BLaER1 treated with 17β-estradiol and CSF1 and Interleukin-3, amounts not matched to agents 10 nM and 100 nM (cell line): ENCODE data around the gene NOL4L.

ENCODE experiments used
- H3K27ac ChIP-seq, 11 experiments: shearing (Covaris generic); formaldehyde crosslinking; 2 replicates each; pipeline ENCODE4 v1.8.1; 2022
- H3K27me3 ChIP-seq, 11 experiments: shearing (Covaris generic); formaldehyde crosslinking; 2 replicates each; pipeline ENCODE4 v1.8.1; 2022
- H3K36me3 ChIP-seq, 11 experiments: shearing (Covaris generic); formaldehyde crosslinking; 2 replicates each; pipeline ENCODE4 v1.8.1; 2022
- H3K4me1 ChIP-seq, 10 experiments: shearing (Covaris generic); formaldehyde crosslinking; 2 replicates each; pipeline ENCODE4 v1.8.1; 2022
- H3K4me2 ChIP-seq, 11 experiments: shearing (Covaris generic); formaldehyde crosslinking; 2 replicates each; pipeline ENCODE4 v1.8.1; 2022
- H3K4me3 ChIP-seq, 10 experiments: shearing (Covaris generic); formaldehyde crosslinking; 2 replicates each; pipeline ENCODE4 v1.8.1; 2022
- H3K9ac ChIP-seq, 11 experiments: shearing (Covaris generic); formaldehyde crosslinking; 2 replicates each; pipeline ENCODE4 v1.8.1; 2022
- H3K9me3 ChIP-seq, 11 experiments: shearing (Covaris generic); formaldehyde crosslinking; replicated peaks in 1 of 11; 2 replicates each; pipeline ENCODE4 v1.8.1; 2022
- H4K20me1 ChIP-seq, 11 experiments: shearing (Covaris generic); formaldehyde crosslinking; 2 replicates each; pipeline ENCODE4 v1.8.1; 2022
- Cebpa-rat ChIP-seq, 11 experiments: shearing (Covaris generic); IDR thresholded peaks; 2 replicates each; pipeline ENCODE4 v1.8.1; 2022

Gene NOL4L

DNA sequence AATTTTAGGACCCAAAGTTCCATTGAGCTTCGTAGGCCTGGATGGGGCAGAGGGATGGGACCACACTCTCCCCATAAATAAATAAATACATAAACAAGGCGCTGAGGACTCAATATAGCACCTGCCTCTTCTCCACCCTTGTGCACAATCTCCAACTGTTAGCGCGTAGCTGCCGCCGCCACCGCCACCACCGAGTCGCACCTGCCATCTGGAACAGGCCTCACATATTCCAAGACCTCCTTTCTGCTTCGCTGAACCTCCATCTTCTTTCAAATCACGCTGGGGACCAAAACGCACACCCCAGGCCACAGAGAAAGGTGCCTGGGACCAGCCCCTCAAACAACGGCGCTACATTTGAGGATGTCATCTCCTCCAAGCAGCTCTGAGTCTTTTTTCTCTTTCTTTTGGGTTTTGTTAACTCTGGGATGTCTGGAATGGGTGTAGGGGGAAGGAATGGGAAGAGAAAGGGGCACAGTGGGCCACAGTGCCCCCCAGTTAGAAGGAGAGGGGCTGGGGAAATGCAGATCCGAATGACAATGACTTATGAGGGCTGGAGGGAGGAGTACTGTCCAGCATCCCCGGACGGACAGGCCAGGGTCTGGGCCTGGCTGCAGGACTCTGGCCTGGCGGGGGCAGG lies 49.7 kb downstream of the NOL4L start:
- no peaks in the 10 kb centered on the region for H3K9me3 ChIP-seq
- no peaks in the 10 kb centered on the region for H3K36me3 ChIP-seq
- H3K4me2 ChIP-seq = peak overlapping the region; percentile 87 to 100 (median 98)
- no peaks in the 10 kb centered on the region for H3K27me3 ChIP-seq
- no peak for TF ChIP-seq Cebpa-rat (IDR thresholded peaks at IDR 0.05)
- peak overlapping the region; percentile 53 to 72 (median 60) for H3K4me3 ChIP-seq
- H3K4me1 ChIP-seq = peaks cover 55 to 94% (median 77%) of the 10 kb centered on the region in 10 experiments
- H4K20me1 ChIP-seq = peaks cover 0 to 46% (median 6%) of the 10 kb centered on the region in 11 experiments; a peak in 13 of 22 replicates
- peak overlapping the region in 7 of 11 experiments; percentile 30 to 65 (median 55); a peak in 11 of 22 replicates for H3K27ac ChIP-seq
- peak overlapping the region in 10 of 11 experiments; percentile 3 to 64 (median 46); a peak in 12 of 22 replicates for H3K9ac ChIP-seq

GRCh38 chr20:32534661-32535240 lies 50.4 kb downstream of the NOL4L start:
- H3K27ac ChIP-seq = peak overlapping the region in 4 of 11 experiments; percentile 55 to 65 (median 60); a peak in 3 of 22 replicates
- no peaks in the 10 kb centered on the region for H3K9me3 ChIP-seq
- no peaks in the 10 kb centered on the region for H3K27me3 ChIP-seq
- TF ChIP-seq Cebpa-rat (IDR thresholded peaks at IDR 0.05) = no peak
- no peaks in the 10 kb centered on the region for H3K36me3 ChIP-seq
- H3K9ac ChIP-seq = peak overlapping the region in 10 of 11 experiments; percentile 3 to 64 (median 38); a peak in 8 of 22 replicates
- peak overlapping the region in 8 of 10 experiments; percentile 4 to 64 (median 60); a peak in 8 of 20 replicates for H3K4me3 ChIP-seq
- H3K4me2 ChIP-seq = peak overlapping the region; percentile 87 to 100 (median 98)
- peaks cover 49 to 93% (median 73%) of the 10 kb centered on the region in 10 experiments for H3K4me1 ChIP-seq
- H4K20me1 ChIP-seq = peaks cover 0 to 46% (median 6%) of the 10 kb centered on the region in 11 experiments; a peak in 13 of 22 replicates

DNA sequence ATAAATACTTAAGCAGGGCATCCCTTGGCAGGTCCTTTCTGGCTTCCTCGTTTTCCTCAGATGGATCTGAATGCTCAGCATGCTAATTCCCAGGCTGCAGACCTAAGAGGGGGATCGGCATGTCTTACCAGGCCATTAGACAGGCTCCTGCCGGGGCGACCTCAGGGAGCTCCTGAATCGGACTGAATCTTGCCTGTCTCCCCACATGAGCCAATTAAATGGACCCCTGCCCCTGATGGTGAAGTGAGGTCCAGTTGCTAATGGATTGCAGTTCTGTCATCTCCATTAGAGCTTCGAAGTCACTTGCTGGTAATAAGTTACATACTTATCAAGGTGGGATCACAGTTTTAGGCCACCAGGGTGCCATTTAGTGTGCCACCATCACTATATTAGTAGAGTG lies 51.4 kb downstream of the NOL4L start:
- Histone ChIP-seq H3K4me3 (no peak overlapping the region), H3K4me1 (peaks cover 49 to 93% (median 73%) of the 10 kb centered on the region in 10 experiments), H4K20me1 (peaks cover 0 to 47% (median 6%) of the 10 kb centered on the region in 11 experiments; a peak in 14 of 22 replicates), H3K9ac (no peak overlapping the region), H3K27ac (no peak overlapping the region), H3K9me3 (no peaks in the 10 kb centered on the region), H3K4me2 (peak overlapping the region in 9 of 11 experiments; percentile 90 to 100 (median 98); a peak in 16 of 22 replicates), H3K36me3 (no peaks in the 10 kb centered on the region), H3K27me3 (no peaks in the 10 kb centered on the region)
- no peak for TF ChIP-seq Cebpa-rat (IDR thresholded peaks at IDR 0.05)

DNA sequence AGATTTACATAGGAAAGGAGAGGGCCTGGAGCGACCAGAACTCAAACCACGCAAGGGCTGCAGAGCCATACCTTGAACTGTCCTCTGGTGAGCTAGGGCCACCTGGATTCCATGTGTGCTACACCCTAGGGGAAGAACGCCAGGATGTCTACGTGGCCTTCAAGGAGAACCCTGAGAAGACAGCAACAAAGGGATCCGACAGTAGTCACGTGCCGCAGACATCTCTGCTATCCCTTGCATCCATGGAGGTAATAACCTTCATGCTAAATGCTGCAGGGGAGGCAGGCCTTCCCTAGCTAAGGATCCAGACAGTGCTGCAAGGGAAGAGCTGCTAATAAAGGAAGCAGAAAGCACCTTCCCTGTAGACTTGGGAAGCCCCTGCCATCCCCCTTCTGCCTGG lies 52.9 kb downstream of the NOL4L start:
- Histone ChIP-seq H3K9me3 (no peaks in the 10 kb centered on the region), H3K4me3 (no peak overlapping the region), H3K27ac (no peak overlapping the region), H3K4me1 (peaks cover 50 to 93% (median 73%) of the 10 kb centered on the region in 10 experiments), H3K36me3 (no peaks in the 10 kb centered on the region), H3K9ac (no peak overlapping the region), H3K27me3 (0 out of 22 replicates have a peak, but pooled peaks cover 0 to 4% (median 0%) of the 10 kb centered on the region in 11 experiments), H3K4me2 (peak overlapping the region in 8 of 11 experiments; percentile 2 to 98 (median 17); a peak in 8 of 22 replicates), H4K20me1 (peaks cover 0 to 55% (median 6%) of the 10 kb centered on the region in 11 experiments; a peak in 14 of 22 replicates)
- no peak for TF ChIP-seq Cebpa-rat (IDR thresholded peaks at IDR 0.05)

DNA sequence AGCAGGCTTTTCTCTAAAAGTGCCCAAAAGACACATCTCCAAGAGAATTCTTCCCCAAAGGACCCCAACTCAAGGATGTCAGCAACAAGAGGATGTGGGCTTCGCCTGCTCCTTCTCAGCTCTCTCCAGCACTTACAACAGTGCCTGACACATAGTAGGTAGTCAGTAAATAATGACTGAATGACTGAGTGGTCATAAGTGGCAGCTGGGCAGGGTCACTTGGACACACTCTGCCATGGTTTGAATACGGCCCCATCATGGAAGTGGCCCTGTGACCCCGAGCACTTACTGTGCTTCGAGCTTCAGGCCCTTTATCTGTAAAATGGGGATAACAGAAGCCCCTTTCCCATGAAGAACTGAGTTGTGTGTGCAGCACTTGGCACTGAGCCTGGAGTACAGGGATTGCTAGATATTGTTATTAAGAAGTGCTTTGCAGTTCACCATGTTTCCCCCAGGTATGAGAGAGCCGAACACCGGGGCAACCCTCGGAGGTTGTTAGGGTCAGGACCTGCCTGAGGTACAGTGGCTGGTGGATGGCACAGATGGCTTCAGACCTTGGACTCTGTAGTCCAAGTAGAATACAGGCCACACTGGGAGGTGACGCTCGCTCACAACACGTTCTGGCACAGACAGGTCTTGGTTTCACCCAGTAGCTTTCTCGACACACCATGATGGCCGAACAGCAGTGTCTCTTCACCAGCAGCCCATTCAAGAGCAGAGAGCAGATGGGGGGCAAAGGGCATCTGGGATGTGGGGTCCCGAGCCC lies 56.0 kb downstream of the NOL4L start:
- no peaks in the 10 kb centered on the region for H3K9me3 ChIP-seq
- H3K36me3 ChIP-seq = no peaks in the 10 kb centered on the region; a peak in 1 of 22 replicates
- TF ChIP-seq Cebpa-rat (IDR thresholded peaks at IDR 0.05) = no peak
- H3K27me3 ChIP-seq = 0 out of 22 replicates have a peak, but pooled peaks cover 0 to 4% (median 0%) of the 10 kb centered on the region in 11 experiments
- peaks cover 58 to 99% (median 79%) of the 10 kb centered on the region in 10 experiments for H3K4me1 ChIP-seq
- H3K27ac ChIP-seq = peak overlapping the region in 9 of 11 experiments; percentile 42 to 79 (median 70); a peak in 17 of 22 replicates
- peaks cover 0 to 59% (median 0%) of the 10 kb centered on the region in 11 experiments; a peak in 9 of 22 replicates for H4K20me1 ChIP-seq
- peak overlapping the region; percentile 80 to 95 (median 90) for H3K4me2 ChIP-seq
- peak overlapping the region; percentile 50 to 79 (median 64); a peak in 21 of 22 replicates for H3K9ac ChIP-seq
- H3K4me3 ChIP-seq = peak overlapping the region in 2 of 10 experiments; percentile 5 to 24; a peak in 2 of 20 replicates

DNA sequence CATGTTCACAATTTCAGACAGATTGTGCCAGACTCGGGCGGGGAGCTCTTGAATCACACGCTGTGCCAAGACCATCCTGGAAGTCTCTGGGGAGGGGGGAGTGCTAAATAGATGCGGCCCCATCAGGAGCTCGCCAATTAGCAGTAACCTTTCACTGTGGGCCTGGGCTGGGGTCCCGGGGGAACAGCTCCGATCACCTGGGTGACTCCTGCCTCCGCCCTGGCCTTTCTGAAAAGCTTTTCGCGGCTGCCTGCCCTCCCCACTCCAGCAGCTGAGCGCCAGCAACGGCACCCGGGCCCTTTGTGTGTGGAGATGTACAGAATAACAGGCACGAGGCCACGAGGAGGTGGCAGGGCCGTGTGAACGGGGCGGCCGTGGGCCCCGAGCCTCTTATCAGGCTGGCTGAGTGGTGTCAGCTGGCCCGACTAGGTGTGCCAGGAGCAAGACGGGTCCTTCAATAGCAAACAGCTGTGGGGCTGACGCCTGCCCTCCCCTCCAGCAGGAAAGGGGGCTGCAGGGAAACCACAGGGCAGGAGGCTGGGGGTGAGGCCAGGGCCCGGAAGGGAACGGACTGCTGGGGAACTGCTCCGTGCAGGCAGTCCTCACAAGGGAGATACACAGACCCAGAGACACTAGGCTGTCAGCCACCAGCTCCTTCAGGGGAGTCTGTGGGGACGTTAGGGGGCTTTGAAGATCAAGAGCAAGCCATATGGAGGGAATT lies 56.8 kb downstream of the NOL4L start:
- Histone ChIP-seq H4K20me1 (peaks cover 0 to 60% (median 6%) of the 10 kb centered on the region in 11 experiments; a peak in 10 of 22 replicates), H3K9me3 (no peaks in the 10 kb centered on the region), H3K27me3 (0 out of 22 replicates have a peak, but pooled peaks cover 0 to 4% (median 0%) of the 10 kb centered on the region in 11 experiments), H3K27ac (peak overlapping the region in 10 of 11 experiments; percentile 33 to 79 (median 70); a peak in 19 of 22 replicates), H3K4me2 (peak overlapping the region; percentile 80 to 95 (median 90)), H3K4me3 (peak overlapping the region in 6 of 10 experiments; percentile 5 to 32 (median 25); a peak in 7 of 20 replicates), H3K4me1 (peaks cover 65 to 99% (median 80%) of the 10 kb centered on the region in 10 experiments), H3K9ac (peak overlapping the region; percentile 50 to 79 (median 64); a peak in 21 of 22 replicates), H3K36me3 (no peaks in the 10 kb centered on the region; a peak in 1 of 22 replicates)
- no peak for TF ChIP-seq Cebpa-rat (IDR thresholded peaks at IDR 0.05)

DNA sequence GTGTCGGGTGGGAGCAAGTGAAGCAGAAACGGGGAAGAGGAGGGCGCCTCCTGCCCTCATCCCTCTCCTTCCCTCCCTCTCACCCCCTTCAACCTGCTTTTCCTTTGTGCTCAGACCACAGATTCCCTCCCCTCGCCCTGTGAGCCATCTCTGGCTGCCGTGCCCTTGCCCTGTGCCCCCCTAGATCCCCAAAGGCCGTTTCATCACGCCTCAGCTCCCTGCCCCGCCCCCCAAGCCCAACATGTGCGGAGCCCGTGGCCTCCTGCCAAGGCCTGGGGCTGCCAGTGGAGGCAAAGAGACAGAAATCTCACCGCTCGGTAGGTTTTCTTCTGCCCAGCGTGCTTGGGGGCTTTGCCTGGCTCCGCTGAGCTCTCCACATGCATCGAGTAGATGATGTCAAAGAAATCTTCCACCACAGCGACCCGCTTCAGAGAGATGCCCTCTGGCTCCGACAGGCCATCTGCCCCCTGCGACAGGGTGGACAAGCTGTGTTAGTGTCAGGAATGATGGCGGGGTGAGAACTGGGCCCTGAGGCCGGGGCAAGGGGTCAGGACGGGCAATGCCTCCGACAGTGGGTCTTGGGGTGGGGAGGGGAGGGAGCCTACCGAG lies 57.6 kb downstream of the NOL4L start:
- H3K9ac ChIP-seq = peak overlapping the region; percentile 36 to 79 (median 64); a peak in 17 of 22 replicates
- H3K27ac ChIP-seq = peak overlapping the region in 8 of 11 experiments; percentile 25 to 79 (median 70); a peak in 15 of 22 replicates
- H3K9me3 ChIP-seq = no peaks in the 10 kb centered on the region

More for the DNA sequence above, 57.6 kb downstream of the NOL4L start:
- Histone ChIP-seq H3K36me3 (no peaks in the 10 kb centered on the region; a peak in 1 of 22 replicates), H3K4me3 (peak overlapping the region in 3 of 10 experiments; percentile 10 to 24 (median 20); a peak in 2 of 20 replicates), H4K20me1 (peaks cover 2 to 63% (median 14%) of the 10 kb centered on the region in 11 experiments; a peak in 15 of 22 replicates), H3K4me2 (peak overlapping the region; percentile 80 to 95 (median 90)), H3K27me3 (0 out of 22 replicates have a peak, but pooled peaks cover 0 to 4% (median 0%) of the 10 kb centered on the region in 11 experiments), H3K4me1 (peaks cover 73 to 99% (median 80%) of the 10 kb centered on the region in 10 experiments)
- no peak for TF ChIP-seq Cebpa-rat (IDR thresholded peaks at IDR 0.05)
